Activated T-helper 17 cell treated with anti-CD3 and anti-CD28 coated beads, Interleukin-2, amount 50 U/mL, for 72 hours (primary cell): ENCODE measurements around the gene PVALB. TPM values are rescaled to one million over a fixed set of nuclear protein-coding genes. Genes with fewer than 3 reads are reported as not detected.

Experiments used
- ATAC-seq: fragments of 150-1000 bp; cut with Tn5 transposase; replicated peaks from 2 replicates; pipeline ENCODE4 v1.10.0; 2021; ENCODE audit warnings: mild to moderate bottlenecking, moderate library complexity
- H3K27ac Mint-ChIP-seq: one replicate; pipeline ENCODE4 v1.8.0; 2022; ENCODE audit warnings: mixed read lengths
- H3K27me3 Mint-ChIP-seq: one replicate; pipeline ENCODE4 v1.8.0; 2022; ENCODE audit warnings: mixed read lengths
- H3K36me3 Mint-ChIP-seq: one replicate; pipeline ENCODE4 v1.8.0; 2022; ENCODE audit warnings: low read depth, mild to moderate bottlenecking, mixed read lengths
- H3K4me1 Mint-ChIP-seq: one replicate; pipeline ENCODE4 v1.8.0; 2022; ENCODE audit warnings: mixed read lengths
- H3K4me3 Mint-ChIP-seq: one replicate; pipeline ENCODE4 v1.8.0; 2022; ENCODE audit warnings: mild to moderate bottlenecking, mixed read lengths
- H3K9me3 Mint-ChIP-seq: one replicate; pipeline ENCODE4 v1.8.0; 2022; ENCODE audit warnings: mixed read lengths
- total RNA-seq, 2 donors: library from RNA; stranded (reverse); gene quantifications; one replicate each; pipeline ENCODE4 v1.2.3, GENCODE V29; 2022

Gene PVALB
- total RNA-seq, 2 donors from 2014 or later = not detected

- Mint-ChIP-seq H3K9me3 (no peaks in the 10 kb centered on the region), H3K4me1 (peaks cover 14% of the 10 kb centered on the region), H3K27me3 (no peaks in the 10 kb centered on the region), H3K36me3 (no peaks in the 10 kb centered on the region), H3K27ac (peak overlapping the region; percentile 90), H3K4me3 (peak overlapping the region; percentile 76)
- peak; percentile 100 for ATAC-seq
Measured at GRCh38 chr22:36781656-36782627, 34.9 kb downstream of the PVALB start.

DNA sequence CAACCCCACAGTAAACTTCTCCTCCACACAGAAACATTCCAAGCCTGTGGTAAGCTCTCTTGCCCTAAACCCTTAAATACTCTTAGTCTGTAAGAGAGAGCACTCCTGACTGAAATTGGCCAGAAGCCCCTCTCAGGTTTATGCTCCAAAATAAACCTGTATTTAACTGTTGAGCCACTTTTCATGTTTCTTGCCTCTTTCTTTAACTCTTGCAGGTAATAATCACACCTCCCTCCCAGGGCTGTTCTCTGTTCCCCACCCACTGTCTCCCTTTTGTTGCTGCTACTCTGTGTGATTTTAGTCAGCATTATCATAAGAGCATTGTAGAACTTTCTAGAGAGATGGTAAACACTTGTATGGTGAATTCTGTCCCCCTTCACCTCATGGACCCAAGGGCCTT, 38.8 kb downstream of the PVALB start:
- H3K4me1 Mint-ChIP-seq = peaks cover 26% of the 10 kb centered on the region
- no peaks in the 10 kb centered on the region for H3K9me3 Mint-ChIP-seq
- H3K4me3 Mint-ChIP-seq = peak overlapping the region; percentile 82
- H3K27ac Mint-ChIP-seq = peak overlapping the region; percentile 30
- H3K27me3 Mint-ChIP-seq = no peaks in the 10 kb centered on the region
- H3K36me3 Mint-ChIP-seq = no peaks in the 10 kb centered on the region
- no peak for ATAC-seq

- Mint-ChIP-seq H3K36me3 (no peaks in the 10 kb centered on the region), H3K4me1 (peaks cover 22% of the 10 kb centered on the region), H3K27me3 (no peaks in the 10 kb centered on the region), H3K9me3 (no peaks in the 10 kb centered on the region), H3K4me3 (peak overlapping the region; percentile 82), H3K27ac (peak overlapping the region; percentile 87)
- ATAC-seq = no peak
Measured at GRCh38 chr22:36776722-36777121, 40.1 kb downstream of the PVALB start.

DNA sequence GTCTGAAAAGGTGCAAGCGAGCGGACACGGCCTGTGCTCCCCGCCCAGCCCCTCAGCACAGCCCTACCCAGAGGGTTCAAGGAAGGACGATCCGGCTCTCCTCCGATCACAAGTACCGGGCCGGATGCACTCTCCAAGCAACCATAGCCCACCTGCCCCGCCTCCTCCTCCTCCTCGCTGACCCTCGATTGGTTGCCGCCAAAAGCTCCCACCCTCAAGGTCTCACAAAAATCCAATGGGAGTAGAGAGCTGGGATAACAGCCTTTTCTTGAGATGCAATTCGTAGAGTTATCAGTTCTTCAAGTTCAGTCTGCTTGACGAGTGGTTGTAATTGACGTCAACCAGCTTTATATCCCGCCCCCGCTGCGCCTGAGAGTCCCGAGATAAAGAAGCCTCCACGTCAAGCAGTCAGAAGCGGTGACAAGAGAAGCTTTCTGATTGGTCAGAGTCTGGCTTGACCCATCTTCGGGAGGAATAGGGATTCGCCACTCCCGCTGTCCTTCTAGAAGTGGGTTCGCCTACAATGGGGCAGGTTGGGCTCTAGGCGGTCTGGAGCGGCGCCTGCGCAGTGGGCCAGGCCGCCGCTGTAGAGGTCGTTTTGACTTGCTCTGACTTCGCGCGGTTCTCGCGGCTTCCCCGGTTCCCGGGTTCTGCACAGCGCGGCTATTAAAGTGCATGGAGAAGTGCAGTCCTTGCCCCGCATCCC, 40.7 kb downstream of the PVALB start, which contains the start of gene IFT27:
TSS of gene IFT27 (minus strand) at position 156 of the 706 bp plus-strand sequence. CDS start 412 bp downstream, outside the sequence.
- peaks cover 18% of the 10 kb centered on the region for H3K4me1 Mint-ChIP-seq
- no peaks in the 10 kb centered on the region for H3K27me3 Mint-ChIP-seq
- H3K9me3 Mint-ChIP-seq = no peaks in the 10 kb centered on the region
- H3K27ac Mint-ChIP-seq = peak within 1 kb of the TSS; percentile 87
- ATAC-seq = peak; percentile 95
- peak within 1 kb of the TSS; percentile 82 for H3K4me3 Mint-ChIP-seq
- no peaks in the 10 kb centered on the region for H3K36me3 Mint-ChIP-seq

GRCh38 chr22:36775586-36775963, 41.3 kb downstream of the PVALB start:
- H3K9me3 Mint-ChIP-seq = no peaks in the 10 kb centered on the region
- H3K27me3 Mint-ChIP-seq = no peaks in the 10 kb centered on the region
- no peak for ATAC-seq
- peak overlapping the region; percentile 82 for H3K4me3 Mint-ChIP-seq
- no peaks in the 10 kb centered on the region for H3K36me3 Mint-ChIP-seq
- peak overlapping the region; percentile 87 for H3K27ac Mint-ChIP-seq
- H3K4me1 Mint-ChIP-seq = peaks cover 18% of the 10 kb centered on the region

DNA sequence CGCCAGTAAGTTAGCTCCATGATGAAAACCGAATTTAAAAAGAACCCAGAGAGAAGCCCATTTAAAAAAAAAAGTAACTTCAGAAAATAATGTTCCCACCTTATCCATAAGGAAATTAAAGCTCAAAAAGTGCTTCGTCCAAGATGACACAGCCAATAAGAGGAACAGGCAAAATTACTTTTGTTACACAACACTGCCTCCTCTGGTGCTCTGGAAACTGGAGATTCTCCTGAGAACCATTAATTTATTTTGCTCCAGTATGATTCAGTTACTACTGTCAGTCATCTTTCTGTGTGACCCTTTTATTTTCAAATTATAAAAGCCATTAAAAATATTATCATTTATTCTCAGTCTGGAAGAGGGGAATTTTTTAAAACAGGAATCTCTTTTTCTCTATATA, 42.9 kb downstream of the PVALB start:
- peaks cover 18% of the 10 kb centered on the region for H3K4me1 Mint-ChIP-seq
- H3K4me3 Mint-ChIP-seq = no peak overlapping the region
- no peaks in the 10 kb centered on the region for H3K36me3 Mint-ChIP-seq
- H3K9me3 Mint-ChIP-seq = no peaks in the 10 kb centered on the region
- no peak for ATAC-seq
- H3K27me3 Mint-ChIP-seq = no peaks in the 10 kb centered on the region
- no peak overlapping the region for H3K27ac Mint-ChIP-seq

DNA sequence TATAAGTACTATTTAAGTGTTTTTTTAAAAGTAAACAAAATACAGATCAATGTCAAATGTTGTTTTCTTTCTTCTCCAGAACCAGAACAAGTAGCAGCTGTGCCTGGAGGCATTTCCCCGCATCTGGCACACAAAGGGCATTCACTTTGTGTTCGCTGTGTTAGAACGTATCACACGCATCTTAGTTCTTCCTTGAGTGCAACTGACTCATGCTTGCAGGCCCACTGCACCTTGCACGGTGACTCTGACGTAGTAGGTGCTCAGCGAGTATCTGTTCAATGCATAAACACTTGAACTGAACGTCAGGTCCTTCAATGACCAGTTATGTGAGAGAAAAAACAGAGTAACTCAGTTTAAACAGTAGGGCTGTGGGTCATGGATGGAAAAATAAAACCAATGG, 44.4 kb downstream of the PVALB start:
- no peaks in the 10 kb centered on the region for H3K9me3 Mint-ChIP-seq
- no peaks in the 10 kb centered on the region for H3K27me3 Mint-ChIP-seq
- no peak overlapping the region for H3K27ac Mint-ChIP-seq
- no peaks in the 10 kb centered on the region for H3K36me3 Mint-ChIP-seq
- H3K4me1 Mint-ChIP-seq = peaks cover 13% of the 10 kb centered on the region
- no peak for ATAC-seq
- no peak overlapping the region for H3K4me3 Mint-ChIP-seq

GRCh38 chr22:36771356-36772063, 45.3 kb downstream of the PVALB start:
- Mint-ChIP-seq H3K9me3 (no peaks in the 10 kb centered on the region), H3K4me1 (peaks cover 8% of the 10 kb centered on the region), H3K4me3 (no peak overlapping the region), H3K27ac (peak overlapping the region; percentile 14), H3K36me3 (no peaks in the 10 kb centered on the region), H3K27me3 (no peaks in the 10 kb centered on the region)
- no peak for ATAC-seq

- no peaks in the 10 kb centered on the region for H3K36me3 Mint-ChIP-seq
- H3K27me3 Mint-ChIP-seq = no peaks in the 10 kb centered on the region
- no peak for ATAC-seq
- H3K9me3 Mint-ChIP-seq = no peaks in the 10 kb centered on the region
- H3K27ac Mint-ChIP-seq = peak overlapping the region; percentile 14
- H3K4me3 Mint-ChIP-seq = no peak overlapping the region
- peaks cover 6% of the 10 kb centered on the region for H3K4me1 Mint-ChIP-seq
Measured at GRCh38 chr22:36770513-36771231, 46.2 kb downstream of the PVALB start.

- Mint-ChIP-seq H3K27me3 (no peaks in the 10 kb centered on the region), H3K9me3 (no peaks in the 10 kb centered on the region), H3K36me3 (no peaks in the 10 kb centered on the region), H3K27ac (peak overlapping the region; percentile 44), H3K4me1 (no peaks in the 10 kb centered on the region), H3K4me3 (no peak overlapping the region)
- ATAC-seq = no peak
Measured at GRCh38 chr22:36769541-36770512, 47.0 kb downstream of the PVALB start.

DNA sequence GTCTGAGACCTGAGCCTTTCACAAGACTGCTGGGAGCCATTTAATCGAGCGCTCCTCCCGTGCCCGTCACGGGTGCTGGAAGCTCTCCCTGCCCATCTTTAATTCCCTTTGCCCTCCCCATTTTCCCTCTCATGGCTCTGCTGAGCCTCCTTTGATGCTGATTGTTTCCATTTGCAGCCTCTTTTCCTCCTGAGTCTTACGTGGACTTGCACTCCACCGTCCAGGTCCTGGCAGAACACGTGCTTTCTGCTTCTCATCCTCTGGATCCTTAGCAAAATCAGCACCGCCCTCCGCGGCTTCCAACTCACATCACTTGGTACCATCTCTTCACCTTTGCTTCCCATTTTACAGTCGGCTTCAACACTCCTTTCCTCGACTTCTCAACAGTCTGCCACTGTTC, 48.2 kb downstream of the PVALB start:
- no peaks in the 10 kb centered on the region for H3K36me3 Mint-ChIP-seq
- no peaks in the 10 kb centered on the region for H3K4me1 Mint-ChIP-seq
- H3K27me3 Mint-ChIP-seq = no peaks in the 10 kb centered on the region
- H3K9me3 Mint-ChIP-seq = no peaks in the 10 kb centered on the region
- H3K4me3 Mint-ChIP-seq = no peak overlapping the region
- no peak for ATAC-seq
- H3K27ac Mint-ChIP-seq = peak overlapping the region; percentile 44

DNA sequence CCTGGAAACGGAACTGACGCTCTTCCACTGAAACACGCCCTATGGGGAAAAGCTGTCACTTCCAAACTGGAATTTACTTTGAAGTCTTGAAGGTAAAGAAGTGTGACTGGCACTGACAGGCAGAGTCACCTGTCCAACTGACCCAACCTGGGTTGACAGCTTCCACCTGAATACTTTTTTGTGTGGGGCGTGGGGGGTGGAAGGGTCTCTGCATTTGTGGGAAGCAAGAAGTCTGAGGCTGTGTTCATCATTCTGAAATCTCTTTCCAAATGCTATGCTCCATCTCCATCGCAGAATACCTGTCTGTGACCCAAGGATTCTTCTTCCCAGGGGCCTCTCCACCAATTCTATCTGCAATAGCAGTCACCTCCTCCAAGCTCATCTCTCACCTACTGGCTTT, 48.7 kb downstream of the PVALB start:
- ATAC-seq = no peak

More for the DNA sequence above, 48.7 kb downstream of the PVALB start:
- Mint-ChIP-seq H3K36me3 (no peaks in the 10 kb centered on the region), H3K4me3 (no peak overlapping the region), H3K27me3 (no peaks in the 10 kb centered on the region), H3K4me1 (no peaks in the 10 kb centered on the region), H3K9me3 (no peaks in the 10 kb centered on the region), H3K27ac (peak overlapping the region; percentile 44)
